H9 (cell line): Measurements from ENCODE around the gene EOMES. TPM values are rescaled to one million over a fixed set of nuclear protein-coding genes. Genes with fewer than 3 reads are reported as not detected.

Experiments
- DNase-seq: peaks from one replicate; pipeline ENCODE4 v3.0.0-alpha.2; 2017
- H2AFZ ChIP-seq: one replicate; pipeline ENCODE4 v1.6.1; 2013; ENCODE audit warnings: mild to moderate bottlenecking, low read length, control low read depth, moderate library complexity
- H2AK5ac ChIP-seq: 2 replicates; pipeline ENCODE4 v1.6.1; 2013; ENCODE audit warnings: low read length, control low read depth, mixed read lengths; ENCODE audit not compliant: insufficient read length
- H2BK120ac ChIP-seq: one replicate; pipeline ENCODE4 v1.6.1; 2013; ENCODE audit warnings: low read depth, mild to moderate bottlenecking, low read length, control low read depth, inconsistent platforms; ENCODE audit not compliant: poor library complexity, severe bottlenecking
- H2BK12ac ChIP-seq: 2 replicates; pipeline ENCODE4 v1.6.1; 2013; ENCODE audit warnings: low read length, control low read depth, mixed read lengths, low read depth; ENCODE audit not compliant: insufficient read length
- H2BK15ac ChIP-seq: 2 replicates; pipeline ENCODE4 v1.6.1; 2013; ENCODE audit warnings: low read depth, low read length, control low read depth
- H2BK20ac ChIP-seq: one replicate; pipeline ENCODE4 v1.6.1; 2013; ENCODE audit warnings: low read depth, mild to moderate bottlenecking, low read length, control low read depth, inconsistent platforms; ENCODE audit not compliant: poor library complexity, severe bottlenecking
- H2BK5ac ChIP-seq: 2 replicates; pipeline ENCODE4 v1.6.1; 2013; ENCODE audit warnings: low read length, control low read depth, mixed read lengths; ENCODE audit not compliant: insufficient read length
- H3K14ac ChIP-seq: 2 replicates; pipeline ENCODE4 v1.6.1; 2013; ENCODE audit warnings: low read length, control low read depth; ENCODE audit not compliant: insufficient read depth
- H3K18ac ChIP-seq: 2 replicates; pipeline ENCODE4 v1.6.1; 2013; ENCODE audit warnings: low read depth, mild to moderate bottlenecking, mixed read lengths, low read length, control low read depth; ENCODE audit not compliant: insufficient read length
- H3K23ac ChIP-seq: 2 replicates; pipeline ENCODE4 v1.6.1; 2013; ENCODE audit warnings: low read length, control low read depth, mixed read lengths, low read depth; ENCODE audit not compliant: insufficient read length
- H3K23me2 ChIP-seq: 2 replicates; pipeline ENCODE4 v1.6.1; 2013; ENCODE audit warnings: low read depth, mild to moderate bottlenecking, mixed read lengths, low read length, control low read depth; ENCODE audit not compliant: insufficient read length, poor library complexity, severe bottlenecking
- H3K27ac ChIP-seq: 2 replicates; pipeline ENCODE4 v1.5.1; 2013; ENCODE audit warnings: low read length, control low read depth, mixed read lengths, low read depth; ENCODE audit not compliant: insufficient read length
- H3K27me3 ChIP-seq: 2 replicates; pipeline ENCODE4 v1.6.1; 2013; ENCODE audit warnings: low read length, control low read depth, inconsistent platforms; ENCODE audit not compliant: insufficient read depth
- H3K4ac ChIP-seq: 2 replicates; pipeline ENCODE4 v1.6.1; 2013; ENCODE audit warnings: low read depth, mild to moderate bottlenecking, control low read depth, inconsistent platforms, low read length, moderate library complexity
- H3K4me1 ChIP-seq: 2 replicates; pipeline ENCODE4 v1.6.1; 2013; ENCODE audit warnings: low read length, control low read depth, inconsistent platforms; ENCODE audit not compliant: insufficient read depth
- H3K4me2 ChIP-seq: 2 replicates; pipeline ENCODE4 v1.6.1; 2013; ENCODE audit warnings: low read length, control low read depth, mixed read lengths; ENCODE audit not compliant: insufficient read length, insufficient read depth
- H3K56ac ChIP-seq: 2 replicates; pipeline ENCODE4 v1.6.1; 2013; ENCODE audit warnings: low read depth, mild to moderate bottlenecking, mixed read lengths, low read length, control low read depth; ENCODE audit not compliant: insufficient read length
- H3K79me1 ChIP-seq: 2 replicates; pipeline ENCODE4 v1.6.1; 2013; ENCODE audit warnings: low read depth, mild to moderate bottlenecking, moderate library complexity, low read length, control low read depth, inconsistent platforms; ENCODE audit not compliant: insufficient read depth, poor library complexity, severe bottlenecking
- H3K79me2 ChIP-seq: 2 replicates; pipeline ENCODE4 v1.6.1; 2013; ENCODE audit warnings: low read length, control low read depth, inconsistent platforms; ENCODE audit not compliant: insufficient read depth
- H3K9ac ChIP-seq: 2 replicates; pipeline ENCODE4 v1.6.1; 2013; ENCODE audit warnings: low read length, control low read depth, mixed read lengths; ENCODE audit not compliant: insufficient read length; ENCODE audit errors: extremely low read depth
- H3K9me3 ChIP-seq: one replicate; pipeline ENCODE4 v1.6.1; 2013; ENCODE audit warnings: low read depth, low read length, inconsistent platforms; ENCODE audit not compliant: control insufficient read depth
- H3T11ph ChIP-seq: one replicate; pipeline ENCODE4 v1.6.1; 2013; ENCODE audit warnings: mild to moderate bottlenecking, low read length, control low read depth, inconsistent platforms
- H4K20me1 ChIP-seq: one replicate; pipeline ENCODE4 v1.6.1; 2013; ENCODE audit not compliant: control insufficient read depth, insufficient read length, insufficient read depth
- H4K5ac ChIP-seq: 2 replicates; pipeline ENCODE4 v1.6.1; 2013; ENCODE audit warnings: low read depth, mild to moderate bottlenecking, mixed read lengths, low read length, control low read depth; ENCODE audit not compliant: insufficient read length
- H4K8ac ChIP-seq: replicated peaks from 2 replicates; pipeline ENCODE4 v1.6.1; 2013; ENCODE audit warnings: low read length, control low read depth, mixed read lengths, low read depth; ENCODE audit not compliant: insufficient read length
- H4K91ac ChIP-seq: 2 replicates; pipeline ENCODE4 v1.6.1; 2013; ENCODE audit warnings: low read depth, mild to moderate bottlenecking, moderate library complexity, mixed read lengths, low read length, control low read depth; ENCODE audit not compliant: insufficient read length
- H3K27ac Mint-ChIP-seq, 3 experiments: 2 replicates in 2 of 3; 3 replicates in 1 of 3; pipeline ENCODE4 v1.8.0; 2020 to 2021; ENCODE audit warnings: mixed read lengths in 3 of 3, mild to moderate bottlenecking in 1 of 3, moderate library complexity in 1 of 3
- H3K27me3 Mint-ChIP-seq: 2 replicates; pipeline ENCODE4 v1.8.0; 2021; ENCODE audit warnings: low read depth, mild to moderate bottlenecking, moderate library complexity, mixed read lengths
- H3K36me3 Mint-ChIP-seq, 3 experiments: 2 replicates in 2 of 3; 3 replicates in 1 of 3; pipeline ENCODE4 v1.8.0; 2020 to 2021; ENCODE audit warnings: low read depth in 3 of 3, mixed read lengths in 3 of 3; ENCODE audit not compliant: insufficient read depth in 1 of 3
- H3K4me1 Mint-ChIP-seq, 2 experiments: 2 replicates each; pipeline ENCODE4 v1.8.0; 2020; ENCODE audit warnings: mixed read lengths in 2 of 2
- H3K4me3 Mint-ChIP-seq, 2 experiments: 2 replicates in 1 of 2; 3 replicates in 1 of 2; pipeline ENCODE4 v1.8.0; 2020 to 2021; ENCODE audit warnings: mild to moderate bottlenecking in 2 of 2, mixed read lengths in 2 of 2, moderate library complexity in 1 of 2
- H3K9me3 Mint-ChIP-seq, 2 experiments: 2 replicates in 1 of 2; 3 replicates in 1 of 2; pipeline ENCODE4 v1.8.0; 2020; ENCODE audit warnings: mild to moderate bottlenecking in 2 of 2, mixed read lengths in 2 of 2, moderate library complexity in 1 of 2
- CTCF ChIP-seq: fragments of 200-600 bp; sonication (generic); conservative IDR thresholded peaks from 3 replicates; pipeline ENCODE4 v1.8.0; 2021; ENCODE audit warnings: antibody characterized with exemption, mild to moderate bottlenecking
- WGBS: extraction: QIAGEN DNeasy Blood & Tissue Kit; methylation state at CpG from one replicate; pipeline ENCODE4 v1.1.7; 2013; ENCODE audit warnings: missing lambda C conversion rate, low lambda C conversion rate, mixed read lengths; ENCODE audit not compliant: insufficient read length; ENCODE audit errors: extremely low coverage; 5-methylcytosine and 5-hydroxymethylcytosine counted together
- total RNA-seq: library from RNA; stranded (reverse); gene quantifications from 2 replicates; pipeline ENCODE4 v1.2.1, GENCODE V29; 2021

The EOMES gene
- total RNA-seq, 1 experiment from 2014 or later = 1.7 TPM

- no peak overlapping the region for H4K91ac ChIP-seq
- no peak overlapping the region for H3K18ac ChIP-seq
- no peaks in the 10 kb centered on the region for H3K79me2 ChIP-seq
- H3K14ac ChIP-seq = no peak overlapping the region
- H3K27ac Mint-ChIP-seq = no peak overlapping the region
- H2AK5ac ChIP-seq = no peak overlapping the region
- H3K23me2 ChIP-seq = peaks cover 3% of the 10 kb centered on the region
- no peak overlapping the region for H3K56ac ChIP-seq
- no peak overlapping the region for H3K9ac ChIP-seq
- no peak overlapping the region for H3T11ph ChIP-seq
- TF ChIP-seq CTCF = no peak
- no peaks in the 10 kb centered on the region for H3K27me3 ChIP-seq
- H3K27me3 Mint-ChIP-seq = no peaks in the 10 kb centered on the region
- H2BK15ac ChIP-seq = no peak overlapping the region
- H3K9me3 Mint-ChIP-seq = no peaks in the 10 kb centered on the region
- no peak overlapping the region for H4K5ac ChIP-seq
- whole genome bisulfite sequencing = no CpG with 5 or more reads among the region's 1 CpG
- no peak overlapping the region for H3K27ac ChIP-seq
- H4K8ac ChIP-seq = no peak overlapping the region
- no peaks in the 10 kb centered on the region for H4K20me1 ChIP-seq
- H2BK5ac ChIP-seq = no peak overlapping the region
- no peaks in the 10 kb centered on the region for H3K4me1 ChIP-seq
- DNase-seq = no peak
- peaks cover 9 to 11% of the 10 kb centered on the region in 2 experiments for H3K4me1 Mint-ChIP-seq
- no peaks in the 10 kb centered on the region; a peak in 1 of 7 replicates for H3K36me3 Mint-ChIP-seq
- no peak overlapping the region for H3K4me3 Mint-ChIP-seq
- no peak overlapping the region for H2AFZ ChIP-seq
- H3K9me3 ChIP-seq = no peaks in the 10 kb centered on the region
- H2BK20ac ChIP-seq = no peak overlapping the region
- no peak overlapping the region for H3K4me2 ChIP-seq
- no peak overlapping the region for H2BK120ac ChIP-seq
- H3K4ac ChIP-seq = no peak overlapping the region
- no peak overlapping the region for H3K23ac ChIP-seq
- H3K79me1 ChIP-seq = no peaks in the 10 kb centered on the region
- H2BK12ac ChIP-seq = no peak overlapping the region
Observed at GRCh38 chr3:27685474-27685873, 36.6 kb downstream of the EOMES start.
